Right renal cortex interstitium (tissue), 3 donors: ENCODE results near the gene CACHD1. TPM values are rescaled to one million over a fixed set of nuclear protein-coding genes. Genes with fewer than 3 reads are reported as not detected.

Source experiments
- DNase-seq, 3 donors: peaks; one replicate each; pipeline ENCODE4 v3.0.0-alpha.2; 2013; ENCODE audit warnings: low read depth in 3 of 3, low spot score in 2 of 3
- polyA plus RNA-seq, 3 donors: library from polyadenylated mRNA; unstranded; fragments of 120-200 nt; gene quantifications; one replicate each; pipeline ENCODE4 v1.2.1, GENCODE V29; 2013; ENCODE audit not compliant: insufficient read length in 3 of 3

Gene CACHD1
- polyA plus RNA-seq, 3 donors: 50.7 to 66.3 (median 56.8) TPM

- DNase-seq: no peak
Observed at GRCh38 chr1:64472805-64473204, 2.9 kb downstream of the CACHD1 start.

GRCh38 chr1:64473367-64473766 lies 3.4 kb downstream of the CACHD1 start:
- DNase-seq: no peak

DNA sequence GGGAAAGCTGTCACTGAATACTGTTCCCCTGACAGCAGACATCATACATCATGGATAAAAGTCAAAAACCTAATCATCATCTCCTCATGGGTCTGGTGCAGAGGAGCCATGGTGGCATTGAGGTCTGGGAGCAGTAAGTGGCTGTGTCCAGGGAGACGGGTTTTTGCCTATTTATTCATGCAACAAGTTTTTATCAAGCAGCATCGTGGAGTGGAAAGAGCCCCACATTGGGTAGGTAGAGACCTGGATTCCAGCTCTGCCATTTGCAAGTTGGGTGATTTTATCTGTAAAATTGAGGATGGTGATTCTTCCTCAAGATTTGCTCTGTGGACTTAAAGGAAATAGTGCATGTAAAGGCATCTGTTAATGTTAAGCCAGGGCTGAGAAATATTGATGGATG lies 4.2 kb downstream of the CACHD1 start:
- no peak for DNase-seq

GRCh38 chr1:64474665-64475439 lies 4.9 kb downstream of the CACHD1 start:
- DNase-seq: no peak

DNA sequence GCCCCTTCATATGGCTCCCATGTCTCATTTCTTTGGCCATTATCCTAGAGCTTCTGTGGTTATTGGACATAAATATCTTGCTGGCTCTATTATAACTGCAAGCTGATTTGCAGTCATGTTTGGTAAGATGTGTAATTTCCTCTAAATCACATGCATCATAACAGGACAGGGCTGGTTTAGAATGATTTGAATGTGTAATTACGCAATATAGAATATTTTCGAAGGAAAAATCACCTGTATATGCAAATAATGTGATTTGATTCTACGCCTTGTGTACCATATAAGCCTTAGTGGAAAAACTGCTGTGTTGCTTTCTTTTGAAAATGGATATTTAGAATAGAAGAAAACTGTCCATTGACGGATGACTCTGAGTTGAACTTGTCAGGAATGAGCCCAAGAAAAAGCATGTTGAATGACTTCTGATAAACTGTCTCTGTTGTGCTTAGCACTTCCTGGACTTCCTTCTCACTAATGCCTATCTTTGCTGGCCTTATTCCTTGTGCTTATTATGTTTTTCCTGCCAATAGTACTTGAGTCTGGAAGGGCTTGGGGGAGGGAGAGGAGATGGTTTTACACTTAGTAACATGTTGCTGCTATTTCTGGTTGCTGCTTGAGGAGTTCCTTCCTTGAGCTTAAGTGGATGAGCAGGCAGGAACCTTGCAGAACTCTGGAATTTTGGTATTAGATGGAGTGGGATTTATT lies 6.5 kb downstream of the CACHD1 start:
- DNase-seq: no peak

DNA sequence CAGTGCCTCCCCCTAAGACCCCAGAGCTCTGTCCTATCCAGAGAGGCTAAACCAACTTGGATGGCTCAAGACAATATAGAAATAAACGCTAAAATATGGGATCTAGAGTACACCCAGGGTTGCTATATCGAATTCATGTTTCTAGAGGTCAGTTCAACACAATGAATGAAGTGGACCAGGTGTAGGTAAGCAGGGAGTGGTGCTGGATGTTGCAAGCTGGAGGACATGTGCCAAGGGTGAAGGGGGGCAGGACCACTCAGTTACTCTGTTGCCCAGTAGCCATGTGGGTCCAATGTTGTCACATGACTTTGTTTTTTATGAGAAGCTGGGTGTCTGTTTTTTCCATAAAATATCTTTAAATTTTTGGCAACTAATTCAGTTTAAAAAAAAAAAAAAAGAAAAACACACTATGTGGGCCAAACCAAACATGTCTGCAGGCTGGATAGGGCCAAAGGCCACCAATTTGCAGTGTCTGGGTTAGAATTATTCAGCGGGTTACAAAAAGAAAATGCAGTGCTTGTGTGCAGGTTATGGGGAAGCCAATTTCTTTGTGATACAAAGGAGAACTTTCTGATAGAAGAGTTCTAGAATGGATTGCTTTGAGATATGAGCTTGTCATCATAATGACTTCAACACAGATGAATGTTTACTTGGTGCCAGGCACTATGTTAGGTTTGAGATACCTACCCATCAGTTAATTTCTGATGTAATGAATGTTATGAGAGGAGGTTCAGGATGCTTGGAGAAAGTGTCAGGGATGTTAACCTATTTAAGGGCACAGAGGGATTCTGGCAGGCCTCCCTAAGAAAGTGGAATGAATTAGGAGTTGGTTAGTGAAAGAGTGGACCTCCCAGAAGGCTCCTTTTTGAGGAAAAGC lies 8.9 kb downstream of the CACHD1 start:
- no peak for DNase-seq

- DNase-seq: no peak
Observed at GRCh38 chr1:64479874-64480273, 9.9 kb downstream of the CACHD1 start.

DNA sequence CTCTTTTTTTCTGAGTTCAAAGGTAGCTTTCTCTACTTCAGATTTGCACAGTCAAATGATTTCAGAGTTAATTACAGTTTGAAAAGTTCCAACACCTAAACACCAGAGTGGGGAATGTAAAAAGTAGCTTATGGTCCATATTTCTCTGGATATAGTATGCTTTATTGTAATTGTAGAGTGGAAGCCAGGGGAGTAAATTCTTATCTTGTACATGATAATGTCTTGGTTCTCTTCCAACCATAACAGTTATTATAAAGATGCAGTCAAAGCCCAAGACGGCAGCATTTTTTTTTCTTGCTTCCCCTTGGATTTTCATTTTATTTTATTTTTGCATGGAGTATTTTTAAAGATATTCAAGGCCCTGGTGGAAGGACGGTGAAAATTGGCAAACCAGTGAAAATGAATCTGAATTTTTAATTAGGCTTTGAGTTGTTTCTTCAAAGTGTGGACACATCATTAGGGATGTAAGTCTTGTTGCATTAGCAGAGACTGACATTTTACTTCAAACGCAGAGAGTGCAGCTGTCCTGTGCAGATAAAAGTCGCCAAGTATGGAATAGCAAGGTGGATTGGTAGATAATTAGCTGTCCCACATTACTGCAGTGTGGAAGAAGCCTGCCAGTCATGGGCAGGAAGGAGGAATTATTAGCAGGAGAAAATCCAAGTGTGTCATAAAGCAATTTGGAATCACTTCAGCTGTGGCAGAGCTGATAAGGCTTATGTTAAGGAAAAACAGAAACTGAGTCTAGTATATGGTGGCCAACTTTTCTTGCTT lies 11.3 kb downstream of the CACHD1 start:
- no peak for DNase-seq

DNA sequence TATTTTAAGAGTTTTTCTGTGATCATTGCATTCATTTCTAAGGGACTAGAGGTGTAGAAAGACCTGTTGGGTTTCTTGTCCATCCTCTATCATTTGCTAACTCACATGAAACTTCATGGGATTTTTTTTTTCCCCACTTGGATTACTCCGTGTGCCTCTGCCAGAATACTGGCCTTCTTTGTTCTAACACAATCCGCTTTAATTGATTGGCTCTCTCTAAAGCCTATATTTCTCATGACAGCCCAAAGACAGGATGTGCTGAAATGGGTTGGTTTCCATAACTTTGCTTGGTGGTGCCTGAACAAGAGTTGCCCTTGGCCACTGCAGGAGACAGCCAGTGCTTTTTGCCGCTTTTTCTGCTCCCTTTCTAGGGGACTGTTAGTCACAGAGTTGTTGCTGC lies 12.2 kb downstream of the CACHD1 start:
- no peak for DNase-seq

DNA sequence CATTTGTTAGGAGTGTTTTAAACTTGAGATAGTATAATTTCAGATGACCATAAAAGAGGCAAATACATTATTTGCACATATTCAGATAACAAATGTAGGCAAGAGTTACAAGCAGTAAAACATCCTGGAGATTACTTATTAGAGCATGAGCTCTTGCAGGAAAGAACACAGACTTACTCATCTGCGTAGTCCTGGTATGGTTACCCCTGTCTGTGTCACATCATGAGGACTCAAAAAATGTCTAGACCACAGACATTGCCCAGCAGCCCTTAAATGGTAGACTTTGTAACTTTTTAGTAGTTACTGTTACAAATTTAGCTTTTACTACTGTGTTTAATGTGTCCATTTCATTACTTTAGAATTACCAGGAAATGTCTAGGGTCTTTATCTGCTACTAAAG lies 12.8 kb downstream of the CACHD1 start:
- DNase-seq: no peak

DNA sequence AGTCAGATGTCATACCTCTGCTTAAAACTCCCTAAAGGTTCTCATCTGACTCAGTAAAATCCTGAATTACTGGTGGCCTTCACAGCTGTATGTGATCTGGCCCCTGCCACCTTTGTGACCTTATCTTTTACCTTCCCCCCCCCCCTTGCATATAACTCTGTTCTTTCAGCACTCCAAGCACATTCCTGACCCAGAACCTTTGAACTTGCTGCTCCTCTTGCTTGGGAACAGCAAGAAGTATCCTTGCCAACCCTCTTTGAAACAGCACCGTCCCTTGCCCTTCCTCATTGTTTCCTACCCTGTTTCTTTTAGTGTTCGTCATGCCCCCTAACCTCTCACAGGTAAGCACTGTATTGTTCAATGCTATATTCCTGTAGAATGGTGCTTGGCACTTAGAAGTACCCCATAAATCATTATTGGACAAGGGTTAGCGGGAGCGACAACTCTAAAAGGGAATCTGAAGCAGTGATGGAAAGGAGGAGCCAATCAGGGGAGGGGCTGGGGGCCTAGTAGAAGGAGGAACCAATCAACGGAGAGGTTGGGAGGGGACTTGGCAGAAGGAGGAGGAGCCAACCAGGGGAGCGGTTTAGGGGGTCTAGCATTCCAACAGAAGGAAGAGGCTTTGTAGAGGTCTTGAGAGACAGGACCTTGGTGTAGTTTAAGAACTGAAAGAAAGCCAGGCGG lies 13.9 kb downstream of the CACHD1 start:
- DNase-seq: no peak

GRCh38 chr1:64484651-64485050 lies 14.7 kb downstream of the CACHD1 start:
- DNase-seq: no peak

DNA sequence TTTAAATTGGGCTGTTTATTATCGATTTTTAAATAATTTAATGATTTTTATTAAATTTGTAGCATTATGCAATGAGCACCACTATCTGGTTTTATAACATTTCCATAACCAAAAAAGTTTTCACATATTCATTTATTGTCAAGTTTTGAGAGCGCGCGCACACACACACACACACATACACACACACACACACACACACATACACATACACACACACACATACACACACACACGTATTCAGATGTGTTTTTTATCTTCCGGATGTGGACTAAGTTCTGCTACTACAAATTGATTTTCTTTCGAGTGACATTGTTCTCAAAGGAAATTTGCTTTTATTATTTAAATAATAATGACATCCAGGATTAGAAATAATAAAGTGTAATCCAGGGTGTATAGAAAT lies 16.3 kb downstream of the CACHD1 start:
- no peak for DNase-seq

DNA sequence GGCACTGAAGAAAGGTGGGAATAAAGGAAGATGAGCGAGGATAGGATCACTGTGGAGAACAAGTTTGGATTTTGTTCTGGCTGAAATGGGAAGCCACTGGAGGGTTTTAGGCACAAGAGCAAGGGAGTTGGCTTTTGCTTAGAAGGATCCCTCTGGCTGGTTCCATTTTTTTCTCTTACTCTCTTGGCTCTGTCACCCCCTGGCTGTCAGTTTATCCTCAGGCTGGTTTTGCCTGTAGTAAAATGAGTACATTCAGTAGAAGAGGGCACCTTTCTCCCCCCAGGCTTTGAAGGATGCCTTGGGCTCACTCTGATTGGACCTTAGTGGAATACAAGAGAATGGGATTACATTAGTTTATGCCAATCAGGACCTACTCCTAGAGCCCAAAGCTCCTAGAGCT lies 17.1 kb downstream of the CACHD1 start:
- no peak for DNase-seq

GRCh38 chr1:64488862-64489261 lies 18.9 kb downstream of the CACHD1 start:
- no peak for DNase-seq

- DNase-seq: no peak
Observed at GRCh38 chr1:64489707-64490106, 19.8 kb downstream of the CACHD1 start.

GRCh38 chr1:64490213-64490818 lies 20.4 kb downstream of the CACHD1 start:
- DNase-seq: no peak

- DNase-seq: no peak
Observed at GRCh38 chr1:64492424-64492823, 22.5 kb downstream of the CACHD1 start.

- DNase-seq: no peak
Observed at GRCh38 chr1:64493831-64494230, 23.9 kb downstream of the CACHD1 start.

GRCh38 chr1:64494659-64495058 lies 24.7 kb downstream of the CACHD1 start:
- no peak for DNase-seq
